Astrocyte of the hippocampus (primary cell): ENCODE measurements around the gene NPVF.

ENCODE experiments used
- DNase-seq: peaks from one replicate; pipeline ENCODE4 v3.0.0; 2011; ENCODE audit warnings: low read depth, low spot score

NPVF gene, protein sequence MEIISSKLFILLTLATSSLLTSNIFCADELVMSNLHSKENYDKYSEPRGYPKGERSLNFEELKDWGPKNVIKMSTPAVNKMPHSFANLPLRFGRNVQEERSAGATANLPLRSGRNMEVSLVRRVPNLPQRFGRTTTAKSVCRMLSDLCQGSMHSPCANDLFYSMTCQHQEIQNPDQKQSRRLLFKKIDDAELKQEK

GRCh38 chr7:25228386-25228785 is at the start of gene NPVF:
NPVF (minus strand) TSS chr7:25228486; CDS start chr7:25228439, 47 bp downstream.
- DNase-seq, result no peak

DNA sequence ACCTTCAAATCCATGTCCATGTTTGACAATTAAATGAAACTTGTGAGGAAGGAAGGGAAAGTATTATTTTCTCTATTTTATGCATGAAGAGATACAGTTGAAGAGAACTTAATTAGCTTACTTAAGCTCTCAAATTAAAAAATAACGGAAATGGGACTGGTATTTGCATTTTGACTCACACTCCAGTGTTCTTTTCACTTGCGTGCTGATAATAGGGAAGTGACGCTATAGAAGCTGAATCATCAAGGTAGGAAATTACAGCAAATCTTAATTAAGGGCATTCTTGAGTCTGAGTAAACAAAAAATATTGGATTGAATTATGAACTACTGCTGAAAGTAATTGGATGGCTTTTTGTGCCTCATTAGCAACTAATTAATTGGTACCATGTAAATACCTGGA is 44.0 kb upstream of the NPVF start:
- DNase-seq, result no peak

- peak; percentile 37 for DNase-seq
Measured at GRCh38 chr7:25263337-25263736, 35.1 kb upstream of the NPVF start.

DNA sequence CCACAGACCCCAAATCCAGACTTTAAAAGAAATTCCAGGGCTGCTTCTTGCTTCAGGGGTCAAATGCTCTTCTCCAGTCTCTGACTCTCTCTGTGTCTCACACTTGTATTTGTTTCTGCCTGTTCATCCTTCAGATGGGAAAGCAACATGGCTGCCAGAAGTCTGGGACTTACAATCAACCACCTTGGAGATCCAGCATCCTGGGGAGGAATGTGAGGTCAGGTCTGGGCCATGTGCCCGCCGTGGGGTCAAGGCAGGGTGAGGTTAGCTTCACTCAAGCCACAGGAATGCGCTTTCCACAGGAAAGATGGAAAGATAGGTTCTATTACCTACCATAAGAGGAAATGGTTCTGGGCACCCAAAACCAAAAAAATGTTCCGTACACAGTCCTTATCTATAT is 34.3 kb upstream of the NPVF start:
- peak; percentile 90 for DNase-seq

GRCh38 chr7:25261545-25262140 is 33.4 kb upstream of the NPVF start:
- no peak for DNase-seq

DNA sequence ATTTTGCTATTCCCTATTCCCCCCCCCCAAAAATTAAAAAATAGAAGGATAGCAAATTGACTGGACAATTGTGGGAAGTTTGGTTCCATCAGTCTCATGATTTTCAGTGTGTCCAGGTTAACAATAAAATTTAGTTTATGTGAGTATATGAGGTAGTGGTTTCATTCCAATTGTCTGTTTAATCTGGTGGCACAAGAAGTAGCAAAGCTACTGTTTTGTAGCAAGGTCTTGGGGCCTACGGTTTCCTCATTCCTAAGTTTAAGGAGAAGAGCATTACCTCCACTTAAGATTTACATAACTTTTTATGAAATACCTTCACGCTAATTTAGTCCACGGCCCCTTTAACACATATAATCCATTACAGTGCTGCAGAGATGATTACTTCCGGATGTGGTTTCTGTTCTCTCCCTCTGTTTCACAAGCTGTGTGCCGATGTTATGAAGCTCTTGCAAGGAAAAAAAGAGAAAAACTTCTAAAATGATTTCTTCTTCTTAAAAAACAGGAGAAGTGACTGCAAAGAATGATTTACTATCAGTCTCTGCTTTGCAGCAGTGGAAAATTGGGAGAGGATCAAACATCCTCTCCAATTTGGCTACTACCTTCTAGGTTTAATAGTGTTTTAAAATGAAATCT is 32.7 kb upstream of the NPVF start:
- peak; percentile 36 for DNase-seq

- DNase-seq, result peak; percentile 86
Measured at GRCh38 chr7:25259487-25260243, 31.4 kb upstream of the NPVF start.

DNA sequence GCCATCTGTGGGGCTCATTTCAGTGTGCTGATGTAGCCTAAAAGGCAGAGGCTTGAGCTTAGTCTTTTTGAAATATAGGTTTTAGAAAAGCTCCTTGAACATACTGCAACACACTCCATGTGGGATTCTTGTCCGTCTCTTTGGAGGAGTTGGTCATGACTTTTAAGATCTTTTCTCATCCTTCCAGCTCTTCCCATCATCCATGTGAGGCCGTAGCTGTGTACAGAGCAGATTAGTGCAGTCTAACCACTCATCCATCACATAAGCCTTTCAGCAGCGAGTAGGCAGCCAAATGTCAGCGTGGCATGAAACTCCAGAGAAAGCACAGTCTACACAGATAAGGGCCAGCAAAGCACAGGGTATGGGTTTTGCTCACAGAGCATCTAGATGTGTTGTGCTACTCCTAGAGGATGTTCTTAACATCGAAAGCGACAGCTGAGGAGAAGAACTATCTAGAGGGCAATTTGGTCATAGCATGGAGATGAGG is 28.1 kb upstream of the NPVF start:
- DNase-seq, result no peak

GRCh38 chr7:25255611-25256332 is 27.5 kb upstream of the NPVF start:
- no peak for DNase-seq

- no peak for DNase-seq
Measured at GRCh38 chr7:25254604-25255003, 26.3 kb upstream of the NPVF start.

DNA sequence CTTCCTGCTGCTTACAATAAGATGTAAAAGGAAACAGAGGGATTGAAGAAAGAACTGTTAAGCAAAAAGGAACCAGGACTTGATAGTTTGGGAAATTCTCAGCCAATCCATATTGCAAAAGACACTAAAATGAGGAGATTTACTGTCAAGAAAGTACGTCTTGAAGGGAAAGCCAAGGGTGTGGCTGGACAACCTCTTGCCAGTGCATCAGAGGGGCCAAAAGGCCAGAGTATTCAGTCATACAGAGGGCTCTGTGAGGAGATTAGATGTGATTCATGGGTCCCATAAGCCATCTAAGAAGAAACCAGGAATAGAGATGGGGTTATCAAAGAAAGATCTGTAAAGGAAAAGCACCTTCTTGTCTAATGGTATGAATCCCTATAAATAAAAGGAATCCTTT is 25.4 kb upstream of the NPVF start:
- DNase-seq, result no peak

DNA sequence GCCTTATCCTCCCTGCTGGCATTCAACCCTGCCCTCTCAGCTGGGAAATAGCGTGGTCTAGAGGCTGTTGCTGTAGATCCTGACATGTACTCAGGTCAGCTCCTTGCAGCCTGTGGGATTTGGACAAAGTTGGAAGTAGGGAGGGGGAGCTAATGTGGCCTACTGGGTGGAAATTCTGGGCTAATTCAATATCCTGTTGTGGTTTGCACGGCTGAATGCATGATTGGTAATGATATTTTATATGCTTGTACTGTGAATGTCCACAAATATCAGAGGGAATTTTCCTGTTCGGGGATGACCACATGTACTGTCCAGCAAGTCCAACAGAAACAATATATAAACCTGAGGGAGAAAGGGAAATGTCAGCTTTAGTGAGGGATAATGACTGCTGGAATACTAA is 22.1 kb upstream of the NPVF start:
- peak; percentile 66 for DNase-seq

DNA sequence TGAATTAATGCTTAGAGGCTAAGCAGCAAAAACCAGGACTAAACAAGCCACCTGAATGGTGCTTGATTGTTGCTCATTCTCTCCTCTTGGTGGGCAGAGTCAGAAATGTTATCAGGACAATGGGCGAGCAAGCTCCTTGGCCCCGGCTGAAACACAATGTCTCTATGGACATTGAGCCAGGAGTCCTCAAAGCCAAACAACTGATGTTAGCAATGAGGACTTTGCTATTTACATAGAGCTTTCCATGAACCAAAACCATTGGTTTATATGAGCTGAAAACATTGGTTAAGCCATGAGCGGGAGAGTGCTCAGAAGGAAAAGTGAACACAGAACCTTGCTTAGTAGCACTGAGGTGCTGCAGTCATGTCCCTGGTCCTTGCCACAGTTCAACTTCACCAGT is 21.5 kb upstream of the NPVF start:
- DNase-seq, result no peak

- no peak for DNase-seq
Measured at GRCh38 chr7:25246306-25246705, 18.0 kb upstream of the NPVF start.

DNA sequence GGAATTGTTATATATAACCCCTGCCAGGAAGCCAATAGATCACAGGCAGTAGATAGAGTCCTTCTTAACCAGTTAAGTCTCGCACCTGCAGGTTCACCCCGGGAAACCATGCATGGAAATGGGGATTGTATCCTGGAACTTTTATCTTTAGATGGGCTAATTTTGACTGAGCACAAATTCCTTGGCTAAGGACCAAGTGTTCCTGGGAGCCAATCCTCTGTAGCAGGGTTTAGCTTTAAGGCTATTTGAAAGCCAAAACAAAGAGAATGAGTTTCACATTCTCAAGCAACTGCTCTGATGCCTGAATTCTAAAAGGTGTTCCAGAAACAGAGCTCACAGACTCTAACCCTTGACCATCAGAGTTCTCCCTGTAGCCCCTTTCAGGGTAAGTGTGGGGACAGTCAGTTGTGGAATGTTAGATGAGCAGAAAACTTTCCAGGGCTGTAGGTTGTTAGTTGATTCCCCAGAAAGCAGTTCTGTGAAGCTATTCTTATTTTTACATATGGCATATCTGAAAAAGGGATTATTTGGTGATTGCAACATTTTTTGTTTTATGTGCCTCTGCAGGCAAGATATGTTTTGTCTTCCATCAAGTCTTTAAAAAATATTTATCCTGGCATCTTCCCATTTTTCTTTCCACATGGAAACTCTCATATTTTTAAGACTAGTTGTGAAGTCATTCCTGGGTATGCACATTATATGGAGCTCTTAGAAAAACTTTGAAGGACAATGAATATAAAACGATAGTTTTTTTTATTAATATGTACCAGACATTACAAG is 16.2 kb upstream of the NPVF start:
- DNase-seq, result peak; percentile 55

GRCh38 chr7:25242678-25243077 is 14.4 kb upstream of the NPVF start:
- DNase-seq, result no peak

DNA sequence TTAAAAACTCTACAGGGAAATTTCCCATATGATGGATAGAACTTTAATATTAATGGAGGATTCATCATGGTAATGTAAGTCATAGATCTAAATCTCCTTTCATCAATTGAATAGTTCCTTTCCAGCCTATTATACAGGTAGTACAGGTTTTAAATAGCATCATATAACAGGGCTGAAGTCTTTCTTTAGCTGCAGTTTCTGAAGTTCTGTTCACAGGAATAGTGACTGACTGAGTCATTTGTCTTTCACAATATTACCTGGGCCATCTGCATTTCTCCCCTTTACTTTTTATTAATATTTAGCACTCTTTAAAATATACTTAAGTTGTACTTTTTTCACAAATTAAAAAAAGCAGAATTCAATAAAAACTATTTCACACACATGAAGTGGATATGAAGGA is 12.6 kb upstream of the NPVF start:
- no peak for DNase-seq

GRCh38 chr7:25240340-25240739 is 12.1 kb upstream of the NPVF start:
- no peak for DNase-seq

GRCh38 chr7:25239888-25240287 is 11.6 kb upstream of the NPVF start:
- no peak for DNase-seq

DNA sequence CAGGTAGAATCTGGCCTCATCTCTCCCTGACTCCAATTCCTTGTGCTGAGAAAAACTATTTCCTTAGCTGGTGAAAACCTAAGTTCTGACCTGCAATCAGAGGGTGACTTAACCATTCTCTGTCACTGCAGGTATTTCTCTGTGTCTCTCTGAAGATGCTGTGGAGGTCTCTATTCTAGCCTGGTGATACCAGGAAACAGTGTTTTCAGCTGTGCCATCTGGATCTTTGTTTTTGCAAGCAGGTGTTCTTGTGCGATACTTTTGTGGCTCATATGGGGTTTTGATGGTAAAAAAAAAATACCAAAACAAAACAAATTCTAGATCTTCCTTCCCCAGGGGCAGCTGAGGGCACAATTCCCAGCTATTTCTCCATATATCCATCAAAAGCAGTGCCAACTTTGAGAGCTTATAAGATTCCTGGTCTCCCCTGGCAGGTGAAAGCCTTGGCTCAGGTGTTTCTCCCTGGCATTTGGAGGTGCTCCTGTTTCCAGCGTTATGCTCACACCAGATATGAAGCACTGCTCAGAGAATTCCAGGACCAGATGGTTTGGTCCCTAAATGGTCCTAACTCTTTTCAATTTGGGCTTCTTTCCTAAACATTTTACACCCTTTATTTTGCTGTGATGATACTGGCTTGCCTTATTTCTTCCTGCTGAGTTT is 9.9 kb upstream of the NPVF start:
- no peak for DNase-seq
